ENCODE data around the gene TRIM47. TPM values are rescaled to one million over a fixed set of nuclear protein-coding genes. Genes with fewer than 3 reads are reported as not detected.

TRIM47 gene
- total and polyA plus RNA-seq, 4 donors: 6.9 to 18.5 (median 13.8) TPM

GRCh38 chr17:75915268-75915667 is 36.9 kb upstream of the TRIM47 start:
- no peak for DNase-seq (ENCODE audit: low spot score)
- H3K4me3 ChIP-seq (ENCODE audit: low read depth in 1 of 3, low read length in 3 of 3): no peak overlapping the region
- H3K9ac ChIP-seq (ENCODE audit: low read depth in 1 of 2, low read length in 2 of 2): no peak overlapping the region
- H3K36me3 ChIP-seq (ENCODE audit: control insufficient read depth in 4 of 4, insufficient read depth in 3 of 4, low read depth in 1 of 4, low read length in 3 of 4): no peaks in the 10 kb centered on the region
- WGBS: 96% methylated on average over 8 of the region's 8 CpGs
- H3K27me3 ChIP-seq (ENCODE audit: control insufficient read depth in 4 of 4, insufficient read depth in 4 of 4, low read length in 3 of 4): no peaks in the 10 kb centered on the region
- no peak for TF ChIP-seq REST (IDR thresholded peaks at IDR 0.05)
- no peak for TF ChIP-seq EGR1 (IDR thresholded peaks at IDR 0.05; ENCODE audit: low read depth in 2 of 2)
- TF ChIP-seq ATF3 (IDR thresholded peaks at IDR 0.05): no peak
- TF ChIP-seq FOXA2 (IDR thresholded peaks at IDR 0.05): no peak
- TF ChIP-seq CTCF (IDR thresholded peaks at IDR 0.05; ENCODE audit: low read depth, low read length, missing input control): no peak
- no peak for TF ChIP-seq ZBTB33 (IDR thresholded peaks at IDR 0.05)
- H3K27ac ChIP-seq (ENCODE audit: low read depth in 1 of 2, low read length in 2 of 2): no peak overlapping the region
- H3K4me1 ChIP-seq (ENCODE audit: control insufficient read depth in 4 of 4, insufficient read depth in 4 of 4, low read length in 3 of 4): no peaks in the 10 kb centered on the region
- H3K9me3 ChIP-seq (ENCODE audit: control insufficient read depth in 4 of 4, low read length in 3 of 4): no peaks in the 10 kb centered on the region

GRCh38 chr17:75914643-75915267 is 36.4 kb upstream of the TRIM47 start:
- TF ChIP-seq ATF3 (IDR thresholded peaks at IDR 0.05): no peak
- Histone ChIP-seq H3K9ac (ENCODE audit: low read depth in 1 of 2, low read length in 2 of 2) (no peak overlapping the region), H3K27me3 (ENCODE audit: control insufficient read depth in 4 of 4, insufficient read depth in 4 of 4, low read length in 3 of 4) (no peaks in the 10 kb centered on the region), H3K27ac (ENCODE audit: low read depth in 1 of 2, low read length in 2 of 2) (no peak overlapping the region), H3K4me1 (ENCODE audit: control insufficient read depth in 4 of 4, insufficient read depth in 4 of 4, low read length in 3 of 4) (no peaks in the 10 kb centered on the region), H3K4me3 (ENCODE audit: low read depth in 1 of 3, low read length in 3 of 3) (no peak overlapping the region), H3K36me3 (ENCODE audit: control insufficient read depth in 4 of 4, insufficient read depth in 3 of 4, low read depth in 1 of 4, low read length in 3 of 4) (no peaks in the 10 kb centered on the region), H3K9me3 (ENCODE audit: control insufficient read depth in 4 of 4, low read length in 3 of 4) (no peaks in the 10 kb centered on the region)
- WGBS: 96% methylated on average over 34 of the region's 34 CpGs
- DNase-seq (ENCODE audit: low spot score): no peak
